ENCODE data around the gene PILRB. TPM values are rescaled to one million over a fixed set of nuclear protein-coding genes. Genes with fewer than 3 reads are reported as not detected.

PILRB gene
- total and polyA plus RNA-seq, 9 of the 15 experiments (the other 6 are each of a cell fraction or from before 2014, with no cell fraction given) = 6.2 to 94.6 (median 37.0) TPM

GRCh38 chr7:100407285-100408180, 49.6 kb downstream of the PILRB start (continued):
- no peak for TF ChIP-seq ZNF449 (CRISPR knock-in tag; IDR thresholded peaks at IDR 0.05)
- no peak for TF ChIP-seq ZNF780A (CRISPR knock-in tag; IDR thresholded peaks at IDR 0.05)
- TF ChIP-seq XRCC3 (IDR thresholded peaks at IDR 0.05) = no peak
- TF ChIP-seq, protein P1, sequence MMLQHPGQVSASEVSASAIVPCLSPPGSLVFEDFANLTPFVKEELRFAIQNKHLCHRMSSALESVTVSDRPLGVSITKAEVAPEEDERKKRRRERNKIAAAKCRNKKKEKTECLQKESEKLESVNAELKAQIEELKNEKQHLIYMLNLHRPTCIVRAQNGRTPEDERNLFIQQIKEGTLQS (IDR thresholded peaks at IDR 0.05) = peak; percentile 69
- TF ChIP-seq, protein P1 (CRISPR knock-in tag; conservative IDR thresholded peaks at IDR 0.05) = no peak
- TF ChIP-seq JUND (IDR thresholded peaks at IDR 0.05; ENCODE audit: borderline replicate concordance, low read depth, low read length) = peak; percentile 81
- TF ChIP-seq JUND (tag; IDR thresholded peaks at IDR 0.05; ENCODE audit: borderline replicate concordance, low read depth, low read length) = peak; percentile 62; the same call in 1 of the 3 replicates
- TF ChIP-seq, protein P2, sequence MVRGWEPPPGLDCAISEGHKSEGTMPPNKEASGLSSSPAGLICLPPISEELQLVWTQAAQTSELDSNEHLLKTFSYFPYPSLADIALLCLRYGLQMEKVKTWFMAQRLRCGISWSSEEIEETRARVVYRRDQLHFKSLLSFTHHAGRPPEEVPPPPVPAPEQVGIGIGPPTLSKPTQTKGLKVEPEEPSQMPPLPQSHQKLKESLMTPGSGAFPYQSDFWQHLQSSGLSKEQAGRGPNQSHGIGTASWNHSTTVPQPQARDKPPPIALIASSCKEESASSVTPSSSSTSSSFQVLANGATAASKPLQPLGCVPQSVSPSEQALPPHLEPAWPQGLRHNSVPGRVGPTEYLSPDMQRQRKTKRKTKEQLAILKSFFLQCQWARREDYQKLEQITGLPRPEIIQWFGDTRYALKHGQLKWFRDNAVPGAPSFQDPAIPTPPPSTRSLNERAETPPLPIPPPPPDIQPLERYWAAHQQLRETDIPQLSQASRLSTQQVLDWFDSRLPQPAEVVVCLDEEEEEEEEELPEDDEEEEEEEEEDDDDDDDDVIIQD (CRISPR knock-in tag; IDR thresholded peaks at IDR 0.05) = no peak
- 0 out of 2 replicates have a peak, but pooled peaks have one; percentile 19 for TF ChIP-seq CTBP1 (IDR thresholded peaks at IDR 0.05; ENCODE audit: borderline replicate concordance)
- peak; percentile 56 to 79 for TF ChIP-seq RAD21 (CRISPR knock-in tag; conservative IDR thresholded peaks at IDR 0.05 in 1 of 2, IDR thresholded peaks at IDR 0.05 in 1 of 2)
- peak in 1 of 2 experiments; percentile 41; a peak in 1 of 4 replicates for TF ChIP-seq RCOR1 (IDR thresholded peaks at IDR 0.05; ENCODE audit: borderline replicate concordance in 1 of 2, low read depth in 2 of 2, low read length in 2 of 2)
- TF ChIP-seq PHB2 (IDR thresholded peaks at IDR 0.05; ENCODE audit: low read depth) = no peak
- TF ChIP-seq, protein P3, sequence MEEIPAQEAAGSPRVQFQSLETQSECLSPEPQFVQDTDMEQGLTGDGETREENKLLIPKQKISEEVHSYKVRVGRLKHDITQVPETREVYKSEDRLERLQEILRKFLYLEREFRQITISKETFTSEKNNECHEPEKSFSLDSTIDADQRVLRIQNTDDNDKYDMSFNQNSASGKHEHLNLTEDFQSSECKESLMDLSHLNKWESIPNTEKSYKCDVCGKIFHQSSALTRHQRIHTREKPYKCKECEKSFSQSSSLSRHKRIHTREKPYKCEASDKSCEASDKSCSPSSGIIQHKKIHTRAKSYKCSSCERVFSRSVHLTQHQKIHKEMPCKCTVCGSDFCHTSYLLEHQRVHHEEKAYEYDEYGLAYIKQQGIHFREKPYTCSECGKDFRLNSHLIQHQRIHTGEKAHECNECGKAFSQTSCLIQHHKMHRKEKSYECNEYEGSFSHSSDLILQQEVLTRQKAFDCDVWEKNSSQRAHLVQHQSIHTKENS (CRISPR knock-in tag; IDR thresholded peaks at IDR 0.05) = no peak
- peak; percentile 39; the same call in 1 of the 2 replicates for TF ChIP-seq HCFC1 (IDR thresholded peaks at IDR 0.05; ENCODE audit: low read depth, low read length)
- TF ChIP-seq NCOA4 (IDR thresholded peaks at IDR 0.05; ENCODE audit: partially characterized antibody) = no peak
- no peak for TF ChIP-seq ZFP36 (IDR thresholded peaks at IDR 0.05; ENCODE audit: low read depth, low read length, partially characterized antibody)
- no peak for TF ChIP-seq NCOA1 (IDR thresholded peaks at IDR 0.05; ENCODE audit: low read depth)
- TF ChIP-seq SMARCA4 (IDR thresholded peaks at IDR 0.05) = peak; percentile 33; the same call in 1 of the 2 replicates
- TF ChIP-seq, protein P4, sequence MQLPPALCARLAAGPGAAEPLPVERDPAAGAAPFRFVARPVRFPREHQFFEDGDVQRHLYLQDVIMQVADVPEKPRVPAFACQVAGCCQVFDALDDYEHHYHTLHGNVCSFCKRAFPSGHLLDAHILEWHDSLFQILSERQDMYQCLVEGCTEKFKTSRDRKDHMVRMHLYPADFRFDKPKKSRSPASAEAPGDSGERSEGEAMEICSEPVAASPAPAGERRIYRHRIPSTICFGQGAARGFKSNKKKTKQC (CRISPR knock-in tag; IDR thresholded peaks at IDR 0.05) = no peak
- TF ChIP-seq SMAD3 (CRISPR knock-in tag; conservative IDR thresholded peaks at IDR 0.05) = 0 out of 2 replicates have a peak, but pooled peaks have one; percentile 31
- TF ChIP-seq SMC3 (conservative IDR thresholded peaks at IDR 0.05; ENCODE audit: insufficient read depth, low read depth, low read length) = peak; percentile 57; the same call in 1 of the 2 replicates
- no peak for TF ChIP-seq NR3C1 (CRISPR knock-in tag; IDR thresholded peaks at IDR 0.05)
